ACHN (cell line): ENCODE measurements around the gene ITGB2.

Source experiments
- DNase-seq: peaks from one replicate; pipeline ENCODE4 v3.0.0-alpha.2; 2015
- in situ Hi-C: cut with HindIII; loops from 2 replicates; pipeline ENCODE4 v1.10.0; 2017; ENCODE audit warnings: low sequenced_read_pairs, low pct_ligation_motif_present, low pct_unique_long_range_greater_than_20kb

ITGB2 gene

GRCh38 chr21:44846485-44847260 lies 74.0 kb downstream of the ITGB2 start:
- in situ Hi-C loops, result no loop called here
- DNase-seq, result peak; percentile 64

GRCh38 chr21:44846224-44846484 lies 74.5 kb downstream of the ITGB2 start:
- no peak for DNase-seq
- in situ Hi-C loops, result no loop called here

GRCh38 chr21:44845418-44846223 lies 75.1 kb downstream of the ITGB2 start:
- in situ Hi-C loops, result no loop called here
- DNase-seq, result peak; percentile 86

GRCh38 chr21:44844256-44844655 lies 76.4 kb downstream of the ITGB2 start:
- in situ Hi-C loops, result no loop called here
- no peak for DNase-seq

GRCh38 chr21:44842721-44843445 lies 77.8 kb downstream of the ITGB2 start:
- in situ Hi-C loops, result no loop called here
- DNase-seq, result no peak

GRCh38 chr21:44842087-44842486 lies 78.6 kb downstream of the ITGB2 start:
- in situ Hi-C loops, result no loop called here
- no peak for DNase-seq

GRCh38 chr21:44840771-44841170 lies 79.9 kb downstream of the ITGB2 start:
- in situ Hi-C loops, result no loop called here
- no peak for DNase-seq

GRCh38 chr21:44838951-44839350 lies 81.7 kb downstream of the ITGB2 start:
- DNase-seq, result no peak
- in situ Hi-C loops, result no loop called here

GRCh38 chr21:44838039-44838895 lies 82.4 kb downstream of the ITGB2 start:
- in situ Hi-C loops, result no loop called here

GRCh38 chr21:44837537-44837936 lies 83.2 kb downstream of the ITGB2 start:
- in situ Hi-C loops, result no loop called here
- DNase-seq, result no peak

More at GRCh38 chr21:44838039-44838895, 82.4 kb downstream of the ITGB2 start:
- no peak for DNase-seq

- in situ Hi-C loops, result no loop called here
- no peak for DNase-seq
These were observed 83.8 kb downstream of the ITGB2 start for GRCh38 chr21:44836666-44837471.

GRCh38 chr21:44836349-44836665 lies 84.4 kb downstream of the ITGB2 start:
- no peak for DNase-seq
- in situ Hi-C loops, result no loop called here
